HepG2 (cell line): ENCODE data around the gene SLC9C2. TPM values are rescaled to one million over a fixed set of nuclear protein-coding genes. Genes with fewer than 3 reads are reported as not detected.
"Not testable (repeated sequence)": the region's sequence is repeated elsewhere in the genome, so short reads cannot be mapped to it uniquely, and the experiment has no call there.

Source experiments
- ATAC-seq: fragments of 200-7000 bp; cut with Tn5 transposase; 3 replicates; pipeline ENCODE4 v1.9.1; 2020; ENCODE audit warnings: mild to moderate bottlenecking, moderate library complexity
- BruUV-seq: library from RNA; stranded (reverse); fragments of 400-500 nt; replicated peaks from 2 replicates; lab custom pipeline; 2021; lab: Mats Ljungman, UMichigan
- CTCF ChIA-PET: fragments of 300-600 bp; formaldehyde crosslinking; extraction: SDS; loops from one replicate; lab custom pipeline; 2021; ENCODE audit warnings: low total read pairs, inconsistent platforms, low intra/inter-chr PET ratio; lab: Yijun Ruan, JAX
- POLR2A ChIA-PET: fragments of 350-600 bp; sonication (Branson Sonifier 250); formaldehyde crosslinking; loops from one replicate; lab custom pipeline; 2020; ENCODE audit warnings: antibody characterized with exemption, inconsistent platforms; lab: Yijun Ruan, JAX
- DNase-seq: peaks from one replicate; pipeline ENCODE4 v3.0.0-alpha.2; 2015; ENCODE audit warnings: low spot score
- FAIRE-seq: peaks from 3 replicates; lab custom pipeline; 2011; peaks lifted over from hg19 to GRCh38; lab: Jason Lieb, UNC
- H2AFZ ChIP-seq: one replicate; pipeline ENCODE4 v1.6.1; 2011; ENCODE audit warnings: low read length, inconsistent platforms
- H3K27ac ChIP-seq: fragments of 300-600 bp; 3 replicates; pipeline ENCODE4 v1.8.0; 2011; ENCODE audit warnings: mixed run types, mild to moderate bottlenecking, mixed read lengths, low read length, inconsistent platforms; ENCODE audit not compliant: insufficient read depth; ENCODE audit errors: extremely low read length
- H3K27me3 ChIP-seq, 2 experiments: fragments of 200-600 bp in 1 of 2; 2 replicates in 1 of 2; 3 replicates in 1 of 2; pipeline versions ENCODE4 v1.6.0 to v1.8.0; 2011; ENCODE audit warnings: low read length in 2 of 2, mild to moderate bottlenecking in 2 of 2, moderate library complexity in 2 of 2, inconsistent platforms in 1 of 2; ENCODE audit not compliant: insufficient read depth in 2 of 2, control insufficient read depth in 1 of 2
- H3K36me3 ChIP-seq, 2 experiments: fragments of 200-600 bp in 1 of 2; replicated peaks in 1 of 2; 2 replicates in 1 of 2; 3 replicates in 1 of 2; pipeline versions ENCODE4 v1.5.1 to v1.8.0; 2011; ENCODE audit warnings: low read length in 2 of 2, inconsistent platforms in 1 of 2; ENCODE audit not compliant: insufficient read depth in 2 of 2, control insufficient read depth in 1 of 2
- H3K4me1 ChIP-seq: 2 replicates; pipeline ENCODE4 v1.5.1; 2012; ENCODE audit warnings: low read length, inconsistent platforms; ENCODE audit not compliant: insufficient read depth
- H3K4me2 ChIP-seq: 2 replicates; pipeline ENCODE4 v1.6.0; 2011; ENCODE audit warnings: low read depth, low read length, inconsistent platforms
- H3K4me3 ChIP-seq, 3 experiments: fragments of 200-600 bp in 1 of 3; sonication (generic), shearing (Covaris generic) in 1 of 3; replicated peaks in 1 of 3; 2 replicates each; pipeline ENCODE4 v1.5.1; 2011 to 2016; ENCODE audit warnings: low read length in 3 of 3, inconsistent platforms in 2 of 3, low read depth in 2 of 3, mild to moderate bottlenecking in 2 of 3, control low read depth in 1 of 3, mixed read lengths in 1 of 3; ENCODE audit not compliant: insufficient read depth in 1 of 3
- H3K79me2 ChIP-seq: one replicate; pipeline ENCODE4 v1.6.1; 2011; ENCODE audit warnings: low read length, inconsistent platforms; ENCODE audit not compliant: insufficient read depth
- H3K9ac ChIP-seq: 2 replicates; pipeline ENCODE4 v1.6.0; 2011; ENCODE audit warnings: mild to moderate bottlenecking, low read depth, low read length, inconsistent platforms; ENCODE audit not compliant: insufficient read depth
- H3K9me3 ChIP-seq: 2 replicates; pipeline ENCODE4 v1.5.1; 2012; ENCODE audit warnings: mild to moderate bottlenecking, low read length
- H4K20me1 ChIP-seq: 2 replicates; pipeline ENCODE4 v1.6.0; 2011; ENCODE audit warnings: inconsistent platforms, mild to moderate bottlenecking, low read length, moderate library complexity; ENCODE audit not compliant: insufficient read depth
- BCL6 ChIP-seq: IDR thresholded peaks from 2 replicates; pipeline ENCODE4 v1.6.1; 2016; ENCODE audit warnings: missing genetic modification reagents, missing compliant biosample characterization
- HIVEP1 ChIP-seq: sonication (generic); formaldehyde crosslinking; IDR thresholded peaks from 2 replicates; pipeline ENCODE4 v1.4.0; 2020; ENCODE audit warnings: mild to moderate bottlenecking, missing genetic modification reagents
- KAT8 ChIP-seq: IDR thresholded peaks from 2 replicates; pipeline ENCODE4 v1.6.1; 2016; ENCODE audit warnings: missing genetic modification reagents, missing compliant biosample characterization
- KMT2A ChIP-seq: sonication (generic); formaldehyde crosslinking; IDR thresholded peaks from 2 replicates; pipeline ENCODE4 v1.4.0; 2020; ENCODE audit warnings: missing genetic modification reagents
- PRPF4 ChIP-seq: fragments of 200-400 bp; formaldehyde crosslinking; IDR thresholded peaks from 2 replicates; pipeline ENCODE4 v1.6.1; 2016; ENCODE audit warnings: low read length, low read depth; ENCODE audit not compliant: poor library complexity, severe bottlenecking
- ZBTB3 ChIP-seq: sonication (generic); formaldehyde crosslinking; IDR thresholded peaks from 2 replicates; pipeline ENCODE4 v1.4.0; 2020; ENCODE audit warnings: low read depth, mild to moderate bottlenecking, moderate library complexity, missing genetic modification reagents, borderline replicate concordance
- ZNF570 ChIP-seq: sonication (generic); formaldehyde crosslinking; IDR thresholded peaks from 2 replicates; pipeline ENCODE4 v1.4.0; 2020; ENCODE audit warnings: mild to moderate bottlenecking, missing genetic modification reagents, borderline replicate concordance
- WGBS: methylation state at CpG from one replicate; pipeline ENCODE4 v1.1.6; 2017; ENCODE audit warnings: low lambda C conversion rate; 5-methylcytosine and 5-hydroxymethylcytosine counted together
- in situ Hi-C: cut with HindIII; loops from 2 replicates; pipeline ENCODE4 v1.10.0; 2017; ENCODE audit warnings: low pct_unique_long_range_greater_than_20kb; ENCODE audit not compliant: extremely low pct_ligation_motif_present
- intact Hi-C: fragments of 100-400 bp; cut with micrococcal nuclease; formaldehyde crosslinking; loops from one replicate; pipeline ENCODE4 v1.10.0; 2022; ENCODE audit not compliant: unreplicated experiment
- polyA plus RNA-seq, 8 experiments: library from polyadenylated mRNA; depleted of rRNA in 3 of 8; stranded (reverse) in 7 of 8; unstranded in 1 of 8; fragments of >200 nt; fragmentation: Illumina TruSeq in 4 of 8; extraction: Trizol in 4 of 8; gene quantifications; 2 replicates each; pipeline versions ENCODE4 v1.2.1 to v1.2.3, GENCODE V29; 2011 to 2016; ENCODE audit warnings: low read depth in 4 of 8, missing spikeins in 1 of 8, mixed read lengths in 1 of 8; ENCODE audit not compliant: insufficient read depth in 1 of 8
- total RNA-seq, 5 experiments: library from RNA; depleted of rRNA; stranded (reverse); fragments of >200 nt; fragmentation: Illumina TruSeq; extraction: Trizol; gene quantifications; 2 replicates each; pipeline ENCODE4 v1.2.3, GENCODE V29; 2016; ENCODE audit warnings: low read depth in 1 of 5
- TF ChIP-seq, protein P1 (sequence below): sonication (generic); formaldehyde crosslinking; IDR thresholded peaks from 2 replicates; pipeline ENCODE4 v1.4.0; 2020; ENCODE audit warnings: mild to moderate bottlenecking, missing genetic modification reagents

The SLC9C2 gene
- total and polyA plus RNA-seq, 2 of the 13 experiments (the other 11 are each of a cell fraction or from before 2014, with no cell fraction given): 0.03 TPM; not detected in 1

DNA sequence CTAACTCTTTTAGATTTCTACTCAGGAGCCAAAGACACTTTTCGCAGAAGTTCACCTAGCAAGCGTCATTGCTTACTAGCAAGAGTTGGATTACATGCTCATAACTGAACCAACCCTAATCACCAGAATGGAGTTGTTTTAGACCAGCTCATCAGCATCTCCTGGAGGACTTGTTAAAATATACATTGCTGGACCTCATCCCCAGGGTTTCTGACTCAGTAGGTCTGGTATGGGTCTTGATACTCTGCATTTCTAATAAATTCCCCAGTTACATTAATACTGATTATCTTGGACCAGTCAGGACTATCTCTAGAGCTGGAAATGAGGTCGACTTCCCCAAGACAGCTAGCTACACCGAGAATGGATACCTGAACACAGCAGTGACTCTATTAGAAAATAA, 135.4 kb downstream of the SLC9C2 start (continued):
- TF ChIP-seq, protein P1, sequence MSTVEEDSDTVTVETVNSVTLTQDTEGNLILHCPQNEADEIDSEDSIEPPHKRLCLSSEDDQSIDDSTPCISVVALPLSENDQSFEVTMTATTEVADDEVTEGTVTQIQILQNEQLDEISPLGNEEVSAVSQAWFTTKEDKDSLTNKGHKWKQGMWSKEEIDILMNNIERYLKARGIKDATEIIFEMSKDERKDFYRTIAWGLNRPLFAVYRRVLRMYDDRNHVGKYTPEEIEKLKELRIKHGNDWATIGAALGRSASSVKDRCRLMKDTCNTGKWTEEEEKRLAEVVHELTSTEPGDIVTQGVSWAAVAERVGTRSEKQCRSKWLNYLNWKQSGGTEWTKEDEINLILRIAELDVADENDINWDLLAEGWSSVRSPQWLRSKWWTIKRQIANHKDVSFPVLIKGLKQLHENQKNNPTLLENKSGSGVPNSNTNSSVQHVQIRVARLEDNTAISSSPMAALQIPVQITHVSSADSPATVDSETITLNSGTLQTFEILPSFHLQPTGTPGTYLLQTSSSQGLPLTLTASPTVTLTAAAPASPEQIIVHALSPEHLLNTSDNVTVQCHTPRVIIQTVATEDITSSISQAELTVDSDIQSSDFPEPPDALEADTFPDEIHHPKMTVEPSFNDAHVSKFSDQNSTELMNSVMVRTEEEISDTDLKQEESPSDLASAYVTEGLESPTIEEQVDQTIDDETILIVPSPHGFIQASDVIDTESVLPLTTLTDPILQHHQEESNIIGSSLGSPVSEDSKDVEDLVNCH (CRISPR knock-in tag): no peak
- TF ChIP-seq ZBTB3 (CRISPR knock-in tag) (no peak), HIVEP1 (CRISPR knock-in tag) (no peak), KMT2A (CRISPR knock-in tag) (no peak), KAT8 (CRISPR knock-in tag) (no peak), BCL6 (CRISPR knock-in tag) (no peak), ZNF570 (CRISPR knock-in tag) (no peak), PRPF4 (no peak)
- TF ChIP-seq, all 625 proteins: peak for 0

DNA sequence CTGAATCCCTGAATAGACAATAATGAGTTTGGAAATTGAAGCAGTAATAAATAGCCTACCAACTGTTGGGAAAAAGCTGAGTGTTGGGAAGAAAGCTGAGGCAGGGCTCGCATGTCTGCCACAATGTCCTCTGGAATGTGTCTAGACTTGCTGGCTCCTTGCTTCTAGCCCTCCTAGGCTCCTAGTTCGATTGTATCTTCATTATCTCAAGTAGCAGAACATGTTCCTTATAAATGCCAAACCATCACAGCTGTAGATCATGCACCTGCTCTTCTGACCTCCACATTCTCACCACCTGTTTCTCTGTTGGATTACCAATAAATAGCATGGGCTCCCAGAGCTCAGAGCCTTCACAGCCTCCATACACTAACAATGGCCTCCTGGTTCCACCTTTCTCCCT, 138.7 kb downstream of the SLC9C2 start:
- ATAC-seq, H3K4me2 ChIP-seq, H3K9ac ChIP-seq, H4K20me1 ChIP-seq, CTCF ChIA-PET, H2AFZ ChIP-seq, H3K27me3 ChIP-seq, H3K9me3 ChIP-seq, BruUV-seq, intact Hi-C loops, DNase-seq, H3K4me3 ChIP-seq, in situ Hi-C loops, H3K27ac ChIP-seq, H3K79me2 ChIP-seq, FAIRE-seq, H3K4me1 ChIP-seq: not testable (repeated sequence)
- H3K36me3 ChIP-seq: peaks cover 17 to 25% of the 10 kb centered on the region in 2 experiments; a peak in 4 of 5 replicates
- WGBS: 80% methylated on average over 2 of the region's 2 CpGs
- POLR2A ChIA-PET: interaction anchor here (1.2 kb wide), 1 partner anchor 9 kb away, joined by 3 read pairs; no protein-coding TSS in a partner anchor

DNA sequence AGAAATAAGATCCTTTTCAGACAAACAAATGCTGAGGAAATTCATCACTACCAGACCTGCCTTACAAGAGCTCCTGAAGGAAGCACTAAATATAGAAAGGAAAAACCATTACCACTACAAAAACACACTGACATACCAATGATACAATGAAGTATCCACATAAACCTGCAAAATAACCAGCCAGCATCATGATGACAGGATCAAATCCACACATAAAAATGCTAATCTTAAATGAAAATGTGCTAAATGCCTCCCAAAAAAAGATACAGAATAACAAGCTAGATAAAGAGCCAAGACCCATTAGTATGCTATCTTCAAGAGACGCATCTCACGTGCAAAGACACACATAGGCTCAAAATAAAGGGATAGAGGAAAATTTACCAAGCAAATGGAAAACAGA, 140.2 kb downstream of the SLC9C2 start:
- FAIRE-seq, DNase-seq, intact Hi-C loops, H3K4me3 ChIP-seq, H3K4me1 ChIP-seq, H2AFZ ChIP-seq, H3K4me2 ChIP-seq, H4K20me1 ChIP-seq, POLR2A ChIA-PET, BruUV-seq, H3K27me3 ChIP-seq, H3K79me2 ChIP-seq, ATAC-seq, H3K27ac ChIP-seq, H3K9me3 ChIP-seq, H3K9ac ChIP-seq, in situ Hi-C loops, CTCF ChIA-PET: not testable (repeated sequence)
- peaks cover 17 to 25% of the 10 kb centered on the region in 2 experiments; a peak in 4 of 5 replicates for H3K36me3 ChIP-seq
- 91% methylated on average over 2 of the region's 2 CpGs for WGBS
